Thyroid gland (tissue), 4 donors: Measurements from ENCODE around the gene CTAG2.
"Not testable (repeated sequence)": the region's sequence is repeated elsewhere in the genome, so short reads cannot be mapped to it uniquely, and the experiment has no call there.

Experiments
- CTCF ChIP-seq, 6 experiments: fragments of 200-600 bp in 3 of 6; fragments of 450-650 bp in 3 of 6; sonication (generic) in 3 of 6; IDR thresholded peaks; one replicate each; pipeline ENCODE4 v1.5.1; 2016 to 2019; ENCODE audit warnings: antibody characterized with exemption in 6 of 6, mild to moderate bottlenecking in 2 of 6, inconsistent platforms in 1 of 6, moderate library complexity in 1 of 6
- POLR2A ChIP-seq, 2 donors: fragments of 450-650 bp; IDR thresholded peaks; one replicate each; pipeline ENCODE4 v1.6.1; 2017; ENCODE audit warnings: antibody characterized with exemption in 2 of 2, mild to moderate bottlenecking in 2 of 2, moderate library complexity in 1 of 2

DNA sequence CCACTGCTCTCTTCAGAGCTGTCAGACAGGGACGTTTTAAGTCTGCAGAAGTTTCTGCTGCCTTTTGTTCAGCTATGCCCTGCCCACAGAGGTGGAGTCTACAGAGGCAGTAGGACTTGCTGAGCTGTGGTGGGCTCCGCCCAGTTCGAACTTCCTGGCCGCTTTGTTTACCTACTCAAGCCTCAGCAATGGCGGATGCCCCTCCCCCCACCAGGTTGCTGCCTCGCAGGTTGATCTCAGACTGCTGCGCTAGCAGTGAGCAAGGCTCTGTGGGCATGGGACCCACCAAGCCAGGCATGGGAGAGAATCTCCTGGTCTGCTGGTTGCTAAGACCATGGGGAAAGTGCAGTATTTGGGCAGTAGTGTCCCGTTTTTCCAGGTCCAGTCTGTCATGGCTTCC is 17.5 kb upstream of the CTAG2 start:
- not testable (repeated sequence) for TF ChIP-seq CTCF, POLR2A (IDR thresholded peaks at IDR 0.05)
